PC-9 (cell line): ENCODE results near the gene DUS3L. TPM values are rescaled to one million over a fixed set of nuclear protein-coding genes. Genes with fewer than 3 reads are reported as not detected.
"Not testable (repeated sequence)": the region's sequence is repeated elsewhere in the genome, so short reads cannot be mapped to it uniquely, and the experiment has no call there.

Source experiments
- BruUV-seq: library from RNA; stranded (reverse); fragments of 400-500 nt; replicated peaks from 2 replicates; lab custom pipeline; 2021; lab: Mats Ljungman, UMichigan
- CTCF ChIA-PET: fragments of 300-600 bp; sonication (Branson Sonifier 250); formaldehyde crosslinking; loops from one replicate; lab custom pipeline; 2022; ENCODE audit warnings: antibody characterized with exemption; lab: Charles Lee
- POLR2A ChIA-PET: fragments of 300-600 bp; sonication (Branson Sonifier 250); formaldehyde crosslinking; loops from one replicate; lab custom pipeline; 2022; ENCODE audit warnings: antibody characterized with exemption; ENCODE audit not compliant: unreplicated experiment; lab: Charles Lee
- DNase-seq, 2 experiments: peaks; one replicate each; pipeline versions ENCODE4 v3.0.0 to v3.0.0-alpha.2; 2015 to 2022; ENCODE audit warnings: mixed read lengths in 1 of 2
- H2AFZ ChIP-seq: fragments of 200-600 bp; sonication (generic); 2 replicates; pipeline ENCODE4 v1.8.1; 2017; ENCODE audit warnings: antibody characterized with exemption
- H3F3A ChIP-seq: fragments of 200-600 bp; sonication (generic); 2 replicates; pipeline ENCODE4 v1.8.1; 2017; ENCODE audit warnings: antibody characterized with exemption, mild to moderate bottlenecking, low read depth; ENCODE audit not compliant: insufficient read depth
- H3K27ac ChIP-seq: fragments of 200-600 bp; sonication (generic); 2 replicates; pipeline ENCODE4 v1.6.1; 2016; ENCODE audit warnings: mixed run types
- H3K27me3 ChIP-seq: fragments of 200-600 bp; sonication (generic); 2 replicates; pipeline ENCODE4 v1.6.1; 2016; ENCODE audit warnings: low read depth, mixed run types; ENCODE audit not compliant: insufficient read depth
- H3K36me3 ChIP-seq: fragments of 200-600 bp; sonication (generic); 2 replicates; pipeline ENCODE4 v1.6.1; 2016; ENCODE audit warnings: low read depth, mixed run types
- H3K4me1 ChIP-seq: fragments of 200-600 bp; sonication (generic); replicated peaks from 2 replicates; pipeline ENCODE4 v1.6.1; 2016; ENCODE audit warnings: mixed run types; ENCODE audit not compliant: insufficient read depth
- H3K4me2 ChIP-seq: fragments of 200-600 bp; sonication (generic); 2 replicates; pipeline ENCODE4 v1.6.1; 2017; ENCODE audit warnings: mixed run types
- H3K4me3 ChIP-seq: fragments of 200-600 bp; sonication (generic); 2 replicates; pipeline ENCODE4 v1.6.1; 2016; ENCODE audit warnings: mixed run types
- H3K79me2 ChIP-seq: fragments of 200-600 bp; sonication (generic); 2 replicates; pipeline ENCODE4 v1.6.1; 2017; ENCODE audit warnings: low read depth, mixed run types
- H3K9me2 ChIP-seq: fragments of 200-600 bp; sonication (generic); 2 replicates; pipeline ENCODE4 v1.8.1; 2017; ENCODE audit warnings: mild to moderate bottlenecking; ENCODE audit not compliant: insufficient read depth
- H3K9me3 ChIP-seq: fragments of 200-600 bp; sonication (generic); 2 replicates; pipeline ENCODE4 v1.8.1; 2016; ENCODE audit warnings: low read depth; ENCODE audit not compliant: insufficient read depth
- H4K20me1 ChIP-seq: fragments of 200-600 bp; sonication (generic); 2 replicates; pipeline ENCODE4 v1.8.1; 2017; ENCODE audit not compliant: insufficient read depth
- CTCF ChIP-seq: fragments of 200-600 bp; sonication (generic); conservative IDR thresholded peaks from 2 replicates; pipeline ENCODE4 v1.6.1; 2017; ENCODE audit warnings: mixed run types, antibody characterized with exemption, mild to moderate bottlenecking, moderate library complexity
- EZH2 ChIP-seq: fragments of 200-600 bp; sonication (generic); IDR thresholded peaks from 2 replicates; pipeline ENCODE4 v1.8.0; 2017; ENCODE audit warnings: antibody characterized with exemption, low read depth
- intact Hi-C: fragments of 100-400 bp; cut with micrococcal nuclease; formaldehyde crosslinking; loops from one replicate; pipeline ENCODE4 v1.10.0; 2022; ENCODE audit not compliant: unreplicated experiment
- total RNA-seq: library from RNA; stranded (reverse); gene quantifications from 2 replicates; pipeline ENCODE4 v1.2.3, GENCODE V29; 2021

DUS3L gene
- total RNA-seq, 1 experiment from 2014 or later: 27.1 TPM

GRCh38 chr19:5782945-5783919, 7.7 kb downstream of the DUS3L start:
- H3K9me3 ChIP-seq: no peaks in the 10 kb centered on the region
- BruUV-seq: no TSS peak
- H3K4me3 ChIP-seq: no peak overlapping the region
- intact Hi-C loops: no loop called here
- no peaks in the 10 kb centered on the region for H3F3A ChIP-seq
- TF ChIP-seq EZH2: no peak
- no peak for TF ChIP-seq CTCF
- H3K27me3 ChIP-seq: no peaks in the 10 kb centered on the region
- H4K20me1 ChIP-seq: no peaks in the 10 kb centered on the region
- no peak overlapping the region for H3K4me2 ChIP-seq
- H3K4me1 ChIP-seq: no peaks in the 10 kb centered on the region
- H3K27ac ChIP-seq: no peak overlapping the region
- no peaks in the 10 kb centered on the region for H3K36me3 ChIP-seq
- POLR2A ChIA-PET: interaction anchor here (0.6 kb wide), 1 partner anchor 64 kb away, joined by 6 read pairs; no protein-coding TSS in a partner anchor
- H3K79me2 ChIP-seq: no peaks in the 10 kb centered on the region
- CTCF ChIA-PET: interaction anchor here (0.6 kb wide), 1 partner anchor 1081 kb away, joined by 3 read pairs; no protein-coding TSS in a partner anchor
- no peaks in the 10 kb centered on the region for H3K9me2 ChIP-seq
- no peak overlapping the region for H2AFZ ChIP-seq
- DNase-seq: no peak

GRCh38 chr19:5782322-5782721, 8.6 kb downstream of the DUS3L start:
- Histone ChIP-seq H3K27ac (no peak overlapping the region), H3K4me1 (no peaks in the 10 kb centered on the region), H3K4me2 (no peak overlapping the region), H3K9me3 (no peaks in the 10 kb centered on the region), H3F3A (no peaks in the 10 kb centered on the region), H3K36me3 (no peaks in the 10 kb centered on the region), H2AFZ (no peak overlapping the region), H3K4me3 (no peak overlapping the region), H3K79me2 (no peaks in the 10 kb centered on the region), H3K27me3 (no peaks in the 10 kb centered on the region), H4K20me1 (no peaks in the 10 kb centered on the region), H3K9me2 (no peaks in the 10 kb centered on the region)
- POLR2A ChIA-PET: no interaction called here
- CTCF ChIA-PET: no interaction called here
- no TSS peak for BruUV-seq
- TF ChIP-seq EZH2 (no peak), CTCF (no peak)
- intact Hi-C loops: no loop called here
- DNase-seq: no peak

GRCh38 chr19:5780916-5781315, 10.0 kb downstream of the DUS3L start:
- DNase-seq, H3K79me2 ChIP-seq, H3K36me3 ChIP-seq, H3K27ac ChIP-seq, intact Hi-C loops, H3K9me2 ChIP-seq, POLR2A ChIA-PET, H3K4me2 ChIP-seq, H4K20me1 ChIP-seq, H3K4me1 ChIP-seq, H3K9me3 ChIP-seq, H3K27me3 ChIP-seq, H3F3A ChIP-seq, H2AFZ ChIP-seq, BruUV-seq, H3K4me3 ChIP-seq: not testable (repeated sequence)
- CTCF ChIA-PET: interaction anchor here (0.6 kb wide), 1 partner anchor 884 kb away, joined by 4 read pairs; no protein-coding TSS in a partner anchor
